ACHN (cell line): ENCODE measurements around the gene COL13A1.

Experiments used
- DNase-seq: peaks from one replicate; pipeline ENCODE4 v3.0.0-alpha.2; 2015
- in situ Hi-C: cut with HindIII; loops from 2 replicates; pipeline ENCODE4 v1.10.0; 2017; ENCODE audit warnings: low sequenced_read_pairs, low pct_ligation_motif_present, low pct_unique_long_range_greater_than_20kb

COL13A1 gene

GRCh38 chr10:69856601-69857166 is 55.0 kb downstream of the COL13A1 start:
- no peak for DNase-seq
- in situ Hi-C loops: no loop called here

- DNase-seq: no peak
- in situ Hi-C loops: no loop called here
Measured at GRCh38 chr10:69858201-69858600, 56.5 kb downstream of the COL13A1 start.

- DNase-seq: no peak
- in situ Hi-C loops: no loop called here
Measured at GRCh38 chr10:69860271-69860670, 58.6 kb downstream of the COL13A1 start.

- DNase-seq: peak; percentile 78
- in situ Hi-C loops: no loop called here
Measured at GRCh38 chr10:69861251-69862240, 59.8 kb downstream of the COL13A1 start.

- no peak for DNase-seq
- in situ Hi-C loops: no loop called here
Measured at GRCh38 chr10:69862882-69863530, 61.3 kb downstream of the COL13A1 start.

- in situ Hi-C loops: no loop called here
Measured at GRCh38 chr10:69863580-69863979, 61.9 kb downstream of the COL13A1 start.

GRCh38 chr10:69864321-69864720 is 62.6 kb downstream of the COL13A1 start:
- in situ Hi-C loops: no loop called here
- peak; percentile 24 for DNase-seq

More at GRCh38 chr10:69863580-69863979, 61.9 kb downstream of the COL13A1 start:
- no peak for DNase-seq

GRCh38 chr10:69865450-69865849 is 63.7 kb downstream of the COL13A1 start:
- in situ Hi-C loops: no loop called here

GRCh38 chr10:69866246-69866687 is 64.6 kb downstream of the COL13A1 start:
- in situ Hi-C loops: no loop called here
- DNase-seq: no peak

More at GRCh38 chr10:69865450-69865849, 63.7 kb downstream of the COL13A1 start:
- no peak for DNase-seq

- in situ Hi-C loops: no loop called here
- DNase-seq: peak; percentile 87
Measured at GRCh38 chr10:69866688-69867461, 65.2 kb downstream of the COL13A1 start.

- in situ Hi-C loops: no loop called here
Measured at GRCh38 chr10:69867699-69868558, 66.2 kb downstream of the COL13A1 start.

GRCh38 chr10:69868821-69869220 is 67.1 kb downstream of the COL13A1 start:
- no peak for DNase-seq
- in situ Hi-C loops: no loop called here

More at GRCh38 chr10:69867699-69868558, 66.2 kb downstream of the COL13A1 start:
- no peak for DNase-seq

- in situ Hi-C loops: no loop called here
- DNase-seq: peak; percentile 28
Measured at GRCh38 chr10:69869291-69869961, 67.7 kb downstream of the COL13A1 start.

GRCh38 chr10:69870591-69870990 is 68.9 kb downstream of the COL13A1 start:
- in situ Hi-C loops: no loop called here
- DNase-seq: no peak

- no peak for DNase-seq
- in situ Hi-C loops: no loop called here
Measured at GRCh38 chr10:69871074-69871473, 69.4 kb downstream of the COL13A1 start.

- in situ Hi-C loops: no loop called here
Measured at GRCh38 chr10:69872323-69872722, 70.6 kb downstream of the COL13A1 start.

GRCh38 chr10:69873135-69873639 is 71.5 kb downstream of the COL13A1 start:
- no peak for DNase-seq
- in situ Hi-C loops: no loop called here

More at GRCh38 chr10:69872323-69872722, 70.6 kb downstream of the COL13A1 start:
- no peak for DNase-seq
